Natural killer cell (primary cell): ENCODE data around the gene NRXN3. TPM values are rescaled to one million over a fixed set of nuclear protein-coding genes. Genes with fewer than 3 reads are reported as not detected.

Experiments used
- ATAC-seq, 3 donors: fragments of 150-1000 bp in 2 of 3; fragments of 200-7000 bp in 1 of 3; cut with Tn5 transposase; 1 replicate in 1 of 3; 2 replicates in 2 of 3; pipeline ENCODE4 v1.10.0; 2021; ENCODE audit warnings: mild to moderate bottlenecking in 2 of 3, moderate library complexity in 2 of 3
- DNase-seq, 2 donors: peaks; one replicate each; pipeline versions ENCODE4 v3.0.0 to v3.0.0-alpha.2; 2013 to 2021; ENCODE audit warnings: mixed read lengths in 1 of 2
- H3K27ac ChIP-seq: one replicate; pipeline ENCODE4 v1.5.1; 2013; ENCODE audit warnings: mild to moderate bottlenecking, low read length
- H3K27me3 ChIP-seq: one replicate; pipeline ENCODE4 v1.6.1; 2013; ENCODE audit warnings: low read length; ENCODE audit not compliant: control insufficient read depth, insufficient read depth
- H3K36me3 ChIP-seq: one replicate; pipeline ENCODE4 v1.6.1; 2013; ENCODE audit warnings: low read length; ENCODE audit not compliant: control insufficient read depth, insufficient read depth
- H3K4me1 ChIP-seq: one replicate; pipeline ENCODE4 v1.6.1; 2013; ENCODE audit warnings: low read length; ENCODE audit not compliant: control insufficient read depth, insufficient read depth
- H3K4me3 ChIP-seq: one replicate; pipeline ENCODE4 v1.5.1; 2013; ENCODE audit warnings: low read length
- H3K9me3 ChIP-seq: one replicate; pipeline ENCODE4 v1.6.1; 2013; ENCODE audit warnings: low read length; ENCODE audit not compliant: control insufficient read depth, insufficient read depth
- H3K27ac Mint-ChIP-seq, 2 donors: one replicate each; pipeline ENCODE4 v1.8.0; 2022; ENCODE audit warnings: mild to moderate bottlenecking in 2 of 2, mixed read lengths in 2 of 2, moderate library complexity in 1 of 2
- H3K27me3 Mint-ChIP-seq, 2 donors: one replicate each; pipeline ENCODE4 v1.8.0; 2022; ENCODE audit warnings: low read depth in 2 of 2, mixed read lengths in 2 of 2
- H3K36me3 Mint-ChIP-seq: one replicate; pipeline ENCODE4 v1.8.0; 2022; ENCODE audit warnings: mixed read lengths
- H3K4me1 Mint-ChIP-seq, 2 donors: one replicate each; pipeline ENCODE4 v1.8.0; 2022; ENCODE audit warnings: mixed read lengths in 2 of 2
- H3K4me3 Mint-ChIP-seq: one replicate; pipeline ENCODE4 v1.8.0; 2022; ENCODE audit warnings: mild to moderate bottlenecking, moderate library complexity, mixed read lengths
- H3K9me3 Mint-ChIP-seq, 2 donors: one replicate each; pipeline ENCODE4 v1.8.0; 2022; ENCODE audit warnings: mixed read lengths in 2 of 2
- WGBS: methylation state at CpG from one replicate; pipeline ENCODE4 v1.1.7; 2013; ENCODE audit warnings: missing lambda C conversion rate; ENCODE audit not compliant: insufficient coverage; 5-methylcytosine and 5-hydroxymethylcytosine counted together
- intact Hi-C: fragments of 100-400 bp; cut with micrococcal nuclease; formaldehyde crosslinking; loops from one replicate; pipeline ENCODE4 v1.14.2; 2022
- total RNA-seq, 4 donors: library from RNA; stranded (reverse); fragments of 120-200 nt in 1 of 4; gene quantifications; one replicate each; pipeline versions ENCODE4 v1.2.3 to v1.2.4, GENCODE V29; 2013 to 2022
- TF ChIP-seq, protein P1 (sequence below): fragments of 200-600 bp; IDR thresholded peaks from one replicate; pipeline ENCODE4 v1.8.0; 2022; ENCODE audit warnings: antibody characterized with exemption

Gene NRXN3
- total RNA-seq, 3 donors from 2014 or later (not counting 1 experiment from before 2014, with no cell fraction given) = not detected

DNA sequence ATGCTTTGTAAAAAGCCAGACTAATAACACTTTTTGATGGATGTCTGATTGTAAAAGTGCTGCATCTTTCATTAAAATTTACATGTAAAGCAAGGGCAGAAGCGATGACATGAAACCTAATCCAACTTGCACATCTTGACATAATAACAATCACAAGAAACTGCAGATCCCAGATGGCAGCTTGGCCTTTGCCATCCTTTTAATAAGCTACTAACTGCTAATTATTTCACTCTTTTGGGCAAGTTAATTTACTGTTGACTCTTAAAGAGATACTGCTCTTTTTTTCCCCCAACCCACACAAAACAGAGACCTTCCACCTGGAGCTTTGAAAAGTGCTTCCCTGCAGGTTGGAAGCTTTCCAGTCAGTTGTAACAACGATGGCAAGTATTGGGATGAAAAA is 137.5 kb downstream of the NRXN3 start:
- intact Hi-C loops = no loop called here
- no peaks in the 10 kb centered on the region for H3K4me1 ChIP-seq

DNA sequence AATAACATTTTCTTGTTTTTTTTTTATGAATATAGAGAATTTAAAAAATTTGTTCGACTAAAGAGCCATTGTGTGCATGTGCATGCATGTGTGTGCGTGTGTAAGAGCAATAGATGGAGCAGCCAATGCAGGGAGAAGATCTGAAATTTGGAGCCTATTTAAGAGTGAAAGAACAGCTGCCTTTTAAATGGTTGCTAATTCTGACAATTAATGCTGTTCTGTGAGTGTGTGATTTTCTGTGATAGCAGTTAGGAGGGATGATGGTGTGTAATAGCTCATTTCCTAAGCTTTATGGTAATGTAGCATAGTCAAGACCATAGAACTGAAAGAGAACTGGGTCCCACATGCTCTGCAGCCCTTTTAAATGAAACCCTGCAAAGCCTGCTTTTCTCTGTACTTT is 137.9 kb downstream of the NRXN3 start:
- H3K4me3 Mint-ChIP-seq = no peak overlapping the region
- no peaks in the 10 kb centered on the region for H3K36me3 Mint-ChIP-seq
- H3K9me3 Mint-ChIP-seq = peaks cover 0 to 2% of the 10 kb centered on the region in 2 donors
- H3K27me3 Mint-ChIP-seq = peaks cover 6 to 38% of the 10 kb centered on the region in 2 donors
- TF ChIP-seq, protein P1, sequence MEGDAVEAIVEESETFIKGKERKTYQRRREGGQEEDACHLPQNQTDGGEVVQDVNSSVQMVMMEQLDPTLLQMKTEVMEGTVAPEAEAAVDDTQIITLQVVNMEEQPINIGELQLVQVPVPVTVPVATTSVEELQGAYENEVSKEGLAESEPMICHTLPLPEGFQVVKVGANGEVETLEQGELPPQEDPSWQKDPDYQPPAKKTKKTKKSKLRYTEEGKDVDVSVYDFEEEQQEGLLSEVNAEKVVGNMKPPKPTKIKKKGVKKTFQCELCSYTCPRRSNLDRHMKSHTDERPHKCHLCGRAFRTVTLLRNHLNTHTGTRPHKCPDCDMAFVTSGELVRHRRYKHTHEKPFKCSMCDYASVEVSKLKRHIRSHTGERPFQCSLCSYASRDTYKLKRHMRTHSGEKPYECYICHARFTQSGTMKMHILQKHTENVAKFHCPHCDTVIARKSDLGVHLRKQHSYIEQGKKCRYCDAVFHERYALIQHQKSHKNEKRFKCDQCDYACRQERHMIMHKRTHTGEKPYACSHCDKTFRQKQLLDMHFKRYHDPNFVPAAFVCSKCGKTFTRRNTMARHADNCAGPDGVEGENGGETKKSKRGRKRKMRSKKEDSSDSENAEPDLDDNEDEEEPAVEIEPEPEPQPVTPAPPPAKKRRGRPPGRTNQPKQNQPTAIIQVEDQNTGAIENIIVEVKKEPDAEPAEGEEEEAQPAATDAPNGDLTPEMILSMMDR = no peak
- Histone ChIP-seq H3K9me3 (no peaks in the 10 kb centered on the region), H3K27ac (no peak overlapping the region), H3K4me1 (no peaks in the 10 kb centered on the region), H3K4me3 (no peak overlapping the region), H3K36me3 (no peaks in the 10 kb centered on the region), H3K27me3 (no peaks in the 10 kb centered on the region)
- no peak for ATAC-seq
- no peak for DNase-seq
- H3K27ac Mint-ChIP-seq = no peak overlapping the region
- 81% methylated on average over 2 of the region's 2 CpGs for WGBS
- no peaks in the 10 kb centered on the region for H3K4me1 Mint-ChIP-seq
- intact Hi-C loops = no loop called here

More for the DNA sequence above, 137.5 kb downstream of the NRXN3 start:
- no peak for ATAC-seq
- H3K9me3 Mint-ChIP-seq = peaks cover 0 to 2% of the 10 kb centered on the region in 2 donors
- H3K4me3 ChIP-seq = no peak overlapping the region
- DNase-seq = no peak
- TF ChIP-seq, protein P1 = no peak
- no peaks in the 10 kb centered on the region for H3K4me1 Mint-ChIP-seq
- no peaks in the 10 kb centered on the region for H3K36me3 Mint-ChIP-seq
- H3K27me3 ChIP-seq = no peaks in the 10 kb centered on the region
- no peak overlapping the region for H3K27ac ChIP-seq
- H3K27me3 Mint-ChIP-seq = peaks cover 8 to 38% of the 10 kb centered on the region in 2 donors
- H3K36me3 ChIP-seq = no peaks in the 10 kb centered on the region
- no peaks in the 10 kb centered on the region for H3K9me3 ChIP-seq
- no peak overlapping the region for H3K27ac Mint-ChIP-seq
- WGBS = 60% methylated on average over 2 of the region's 2 CpGs
- no peak overlapping the region for H3K4me3 Mint-ChIP-seq

DNA sequence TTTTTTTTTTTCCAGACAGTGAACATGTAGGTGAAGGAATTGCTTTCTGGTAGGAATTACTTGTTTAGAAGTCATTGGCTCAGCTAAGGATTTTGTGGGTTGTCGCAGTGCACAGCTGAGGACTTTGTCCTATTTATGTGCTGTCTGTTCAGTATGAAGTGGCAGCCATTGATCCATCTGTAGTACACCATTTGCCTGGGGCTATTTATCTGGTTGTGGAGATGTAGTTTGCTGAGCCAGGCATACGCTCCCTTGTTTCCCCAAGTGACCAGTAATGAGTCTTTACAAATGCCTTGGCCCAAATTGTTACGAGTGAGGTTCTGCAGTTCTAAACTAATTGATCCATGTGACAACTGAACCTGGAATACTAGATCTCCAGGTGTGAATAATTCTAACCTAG is 140.1 kb downstream of the NRXN3 start:
- Mint-ChIP-seq H3K27me3 (peaks cover 7 to 29% of the 10 kb centered on the region in 2 donors), H3K4me3 (no peak overlapping the region), H3K9me3 (no peaks in the 10 kb centered on the region), H3K4me1 (no peaks in the 10 kb centered on the region), H3K36me3 (no peaks in the 10 kb centered on the region), H3K27ac (no peak overlapping the region)
- DNase-seq (no peak), ATAC-seq (no peak)
- Histone ChIP-seq H3K36me3 (no peaks in the 10 kb centered on the region), H3K9me3 (no peaks in the 10 kb centered on the region), H3K27me3 (no peaks in the 10 kb centered on the region), H3K4me3 (no peak overlapping the region), H3K27ac (no peak overlapping the region), H3K4me1 (no peaks in the 10 kb centered on the region)
- WGBS = 92% methylated on average over 3 of the region's 3 CpGs
- TF ChIP-seq, protein P1 = no peak
- intact Hi-C loops = no loop called here

DNA sequence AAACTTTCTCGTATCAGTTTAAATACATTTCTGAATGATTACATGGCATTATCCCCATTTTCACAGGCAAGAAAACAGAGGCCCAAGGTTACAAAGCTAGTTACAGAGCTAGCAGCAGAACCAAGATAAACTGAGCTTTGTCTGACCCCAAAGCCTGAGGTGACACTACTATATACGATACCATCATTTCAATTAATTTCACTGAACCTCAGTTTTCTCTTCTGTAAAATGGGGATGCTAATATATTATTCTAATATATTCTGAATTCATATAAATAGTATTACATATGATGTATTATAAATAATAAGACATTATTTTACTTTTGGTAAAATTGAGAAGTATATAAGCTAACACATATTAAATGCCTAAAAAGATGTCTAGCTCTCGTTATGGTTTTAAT is 143.3 kb downstream of the NRXN3 start:
- Histone ChIP-seq H3K27ac (no peak overlapping the region), H3K27me3 (no peaks in the 10 kb centered on the region), H3K4me3 (no peak overlapping the region), H3K4me1 (no peaks in the 10 kb centered on the region), H3K9me3 (no peaks in the 10 kb centered on the region), H3K36me3 (no peaks in the 10 kb centered on the region)
- Mint-ChIP-seq H3K36me3 (no peaks in the 10 kb centered on the region), H3K27me3 (peaks cover 11 to 42% of the 10 kb centered on the region in 2 donors), H3K9me3 (no peaks in the 10 kb centered on the region), H3K4me3 (no peak overlapping the region), H3K4me1 (no peaks in the 10 kb centered on the region), H3K27ac (no peak overlapping the region)
- 90% methylated on average over 1 of the region's 3 CpGs for WGBS
- no peak for ATAC-seq
- no peak for DNase-seq
- intact Hi-C loops = no loop called here
- TF ChIP-seq, protein P1 = no peak
